Epidermal melanocyte (primary cell): ENCODE results near the gene ATP6V0A4.
"Not testable (repeated sequence)": the region's sequence is repeated elsewhere in the genome, so short reads cannot be mapped to it uniquely, and the experiment has no call there.

Source experiments
- DNase-seq: peaks from one replicate; pipeline ENCODE4 v3.0.0; 2011; ENCODE audit warnings: low spot score; ENCODE audit not compliant: insufficient read length

ATP6V0A4 gene

GRCh38 chr7:138797715-138798320 is at the start of gene ATP6V0A4, which contains the start of gene TMEM213:
Gene ATP6V0A4, minus strand, starts transcription at chr7:138798196. Its CDS starts 26,949 bp downstream, at chr7:138771247.
Gene TMEM213, plus strand, starts transcription at chr7:138797994. Its CDS starts 111 bp downstream, at chr7:138798105.
- DNase-seq: no peak

- no peak for DNase-seq
These were observed 47.7 kb upstream of the ATP6V0A4 start for GRCh38 chr7:138845711-138846110.

- no peak for DNase-seq
These were observed 45.9 kb upstream of the ATP6V0A4 start for GRCh38 chr7:138843632-138844580.

- DNase-seq: no peak
These were observed 44.1 kb upstream of the ATP6V0A4 start for GRCh38 chr7:138842111-138842510.

- DNase-seq: no peak
These were observed 40.2 kb upstream of the ATP6V0A4 start for GRCh38 chr7:138838166-138838565.

- no peak for DNase-seq
These were observed 39.6 kb upstream of the ATP6V0A4 start for GRCh38 chr7:138837627-138838026.

- DNase-seq: no peak
These were observed 37.1 kb upstream of the ATP6V0A4 start for GRCh38 chr7:138835087-138835486.

GRCh38 chr7:138834583-138834982 is 36.6 kb upstream of the ATP6V0A4 start:
- no peak for DNase-seq

GRCh38 chr7:138833596-138833995 is 35.6 kb upstream of the ATP6V0A4 start:
- no peak for DNase-seq

- no peak for DNase-seq
These were observed 35.0 kb upstream of the ATP6V0A4 start for GRCh38 chr7:138832966-138833365.

GRCh38 chr7:138829335-138829734 is 31.3 kb upstream of the ATP6V0A4 start:
- no peak for DNase-seq

GRCh38 chr7:138828302-138828701 is 30.3 kb upstream of the ATP6V0A4 start:
- no peak for DNase-seq

- DNase-seq: no peak
These were observed 27.2 kb upstream of the ATP6V0A4 start for GRCh38 chr7:138825049-138825721.

GRCh38 chr7:138822867-138823535 is 25.0 kb upstream of the ATP6V0A4 start:
- no peak for DNase-seq

- no peak for DNase-seq
These were observed 23.9 kb upstream of the ATP6V0A4 start for GRCh38 chr7:138821912-138822311.

GRCh38 chr7:138819625-138820024 is 21.6 kb upstream of the ATP6V0A4 start:
- no peak for DNase-seq

- no peak for DNase-seq
These were observed 18.7 kb upstream of the ATP6V0A4 start for GRCh38 chr7:138816650-138817049.

GRCh38 chr7:138814816-138815332 is 16.9 kb upstream of the ATP6V0A4 start:
- no peak for DNase-seq

GRCh38 chr7:138813945-138814344 is 15.9 kb upstream of the ATP6V0A4 start:
- no peak for DNase-seq

- not testable (repeated sequence) for DNase-seq
These were observed 13.3 kb upstream of the ATP6V0A4 start for GRCh38 chr7:138811327-138811726.

- DNase-seq: no peak
These were observed 11.3 kb upstream of the ATP6V0A4 start for GRCh38 chr7:138809346-138809745.
